HepG2 (cell line): ENCODE measurements around the gene LSM3. TPM values are rescaled to one million over a fixed set of nuclear protein-coding genes. Genes with fewer than 3 reads are reported as not detected.

Experiments used
- ATAC-seq: fragments of 200-7000 bp; cut with Tn5 transposase; 3 replicates; pipeline ENCODE4 v1.9.1; 2020; ENCODE audit warnings: mild to moderate bottlenecking, moderate library complexity
- BruUV-seq: library from RNA; stranded (reverse); fragments of 400-500 nt; replicated peaks from 2 replicates; lab custom pipeline; 2021; lab: Mats Ljungman, UMichigan
- CTCF ChIA-PET: fragments of 300-600 bp; formaldehyde crosslinking; extraction: SDS; loops from one replicate; lab custom pipeline; 2021; ENCODE audit warnings: low total read pairs, inconsistent platforms, low intra/inter-chr PET ratio; lab: Yijun Ruan, JAX
- POLR2A ChIA-PET: fragments of 350-600 bp; sonication (Branson Sonifier 250); formaldehyde crosslinking; loops from one replicate; lab custom pipeline; 2020; ENCODE audit warnings: antibody characterized with exemption, inconsistent platforms; lab: Yijun Ruan, JAX
- DNase-seq: peaks from one replicate; pipeline ENCODE4 v3.0.0-alpha.2; 2015; ENCODE audit warnings: low spot score
- FAIRE-seq: peaks from 3 replicates; lab custom pipeline; 2011; peaks lifted over from hg19 to GRCh38; lab: Jason Lieb, UNC
- H2AFZ ChIP-seq: one replicate; pipeline ENCODE4 v1.6.1; 2011; ENCODE audit warnings: low read length, inconsistent platforms
- H3K27ac ChIP-seq: fragments of 300-600 bp; 3 replicates; pipeline ENCODE4 v1.8.0; 2011; ENCODE audit warnings: mixed run types, mild to moderate bottlenecking, mixed read lengths, low read length, inconsistent platforms; ENCODE audit not compliant: insufficient read depth; ENCODE audit errors: extremely low read length
- H3K27me3 ChIP-seq, 2 experiments: fragments of 200-600 bp in 1 of 2; 2 replicates in 1 of 2; 3 replicates in 1 of 2; pipeline versions ENCODE4 v1.6.0 to v1.8.0; 2011; ENCODE audit warnings: low read length in 2 of 2, mild to moderate bottlenecking in 2 of 2, moderate library complexity in 2 of 2, inconsistent platforms in 1 of 2; ENCODE audit not compliant: insufficient read depth in 2 of 2, control insufficient read depth in 1 of 2
- H3K36me3 ChIP-seq, 2 experiments: fragments of 200-600 bp in 1 of 2; replicated peaks in 1 of 2; 2 replicates in 1 of 2; 3 replicates in 1 of 2; pipeline versions ENCODE4 v1.5.1 to v1.8.0; 2011; ENCODE audit warnings: low read length in 2 of 2, inconsistent platforms in 1 of 2; ENCODE audit not compliant: insufficient read depth in 2 of 2, control insufficient read depth in 1 of 2
- H3K4me1 ChIP-seq: 2 replicates; pipeline ENCODE4 v1.5.1; 2012; ENCODE audit warnings: low read length, inconsistent platforms; ENCODE audit not compliant: insufficient read depth
- H3K4me2 ChIP-seq: 2 replicates; pipeline ENCODE4 v1.6.0; 2011; ENCODE audit warnings: low read depth, low read length, inconsistent platforms
- H3K4me3 ChIP-seq, 3 experiments: fragments of 200-600 bp in 1 of 3; sonication (generic), shearing (Covaris generic) in 1 of 3; replicated peaks in 1 of 3; 2 replicates each; pipeline ENCODE4 v1.5.1; 2011 to 2016; ENCODE audit warnings: low read length in 3 of 3, inconsistent platforms in 2 of 3, low read depth in 2 of 3, mild to moderate bottlenecking in 2 of 3, control low read depth in 1 of 3, mixed read lengths in 1 of 3; ENCODE audit not compliant: insufficient read depth in 1 of 3
- H3K79me2 ChIP-seq: one replicate; pipeline ENCODE4 v1.6.1; 2011; ENCODE audit warnings: low read length, inconsistent platforms; ENCODE audit not compliant: insufficient read depth
- H3K9ac ChIP-seq: 2 replicates; pipeline ENCODE4 v1.6.0; 2011; ENCODE audit warnings: mild to moderate bottlenecking, low read depth, low read length, inconsistent platforms; ENCODE audit not compliant: insufficient read depth
- H3K9me3 ChIP-seq: 2 replicates; pipeline ENCODE4 v1.5.1; 2012; ENCODE audit warnings: mild to moderate bottlenecking, low read length
- H4K20me1 ChIP-seq: 2 replicates; pipeline ENCODE4 v1.6.0; 2011; ENCODE audit warnings: inconsistent platforms, mild to moderate bottlenecking, low read length, moderate library complexity; ENCODE audit not compliant: insufficient read depth
- ATF7 ChIP-seq, 2 experiments: fragments of 450-650 bp in 1 of 2; sonication (generic) in 1 of 2; formaldehyde crosslinking in 1 of 2; IDR thresholded peaks; 2 replicates each; pipeline versions ENCODE4 v1.4.0 to v1.6.1; 2016 to 2020; ENCODE audit warnings: antibody characterized with exemption in 1 of 2, mild to moderate bottlenecking in 1 of 2, missing genetic modification reagents in 1 of 2
- EP300 ChIP-seq, 3 experiments: sonication (generic) in 1 of 3; formaldehyde crosslinking in 1 of 3; IDR thresholded peaks; 2 replicates each; pipeline versions ENCODE4 v1.5.1 to v1.6.1; 2011 to 2020; ENCODE audit warnings: low read depth in 2 of 3, low read length in 2 of 3, borderline replicate concordance in 1 of 3, improper control_type of control experiment in 1 of 3, mild to moderate bottlenecking in 1 of 3, missing genetic modification reagents in 1 of 3, moderate library complexity in 1 of 3
- MZF1 ChIP-seq: sonication (generic); formaldehyde crosslinking; IDR thresholded peaks from 2 replicates; pipeline ENCODE4 v1.8.1; 2023; ENCODE audit warnings: mild to moderate bottlenecking, missing genetic modification reagents, borderline replicate concordance
- TARDBP ChIP-seq: sonication (generic); formaldehyde crosslinking; IDR thresholded peaks from 2 replicates; pipeline ENCODE4 v1.8.0; 2022; ENCODE audit warnings: mild to moderate bottlenecking, missing genetic modification reagents
- TOE1 ChIP-seq: sonication (generic); formaldehyde crosslinking; IDR thresholded peaks from 2 replicates; pipeline ENCODE4 v1.4.0; 2020; ENCODE audit warnings: mild to moderate bottlenecking, missing genetic modification reagents
- ZNF33A ChIP-seq: sonication (generic); formaldehyde crosslinking; IDR thresholded peaks from 2 replicates; pipeline ENCODE4 v1.5.1; 2020; ENCODE audit warnings: missing genetic modification reagents, mild to moderate bottlenecking, moderate library complexity, borderline replicate concordance
- WGBS: methylation state at CpG from one replicate; pipeline ENCODE4 v1.1.6; 2017; ENCODE audit warnings: low lambda C conversion rate; 5-methylcytosine and 5-hydroxymethylcytosine counted together
- in situ Hi-C: cut with HindIII; loops from 2 replicates; pipeline ENCODE4 v1.10.0; 2017; ENCODE audit warnings: low pct_unique_long_range_greater_than_20kb; ENCODE audit not compliant: extremely low pct_ligation_motif_present
- intact Hi-C: fragments of 100-400 bp; cut with micrococcal nuclease; formaldehyde crosslinking; loops from one replicate; pipeline ENCODE4 v1.10.0; 2022; ENCODE audit not compliant: unreplicated experiment
- polyA plus RNA-seq, 8 experiments: library from polyadenylated mRNA; depleted of rRNA in 3 of 8; stranded (reverse) in 7 of 8; unstranded in 1 of 8; fragments of >200 nt; fragmentation: Illumina TruSeq in 4 of 8; extraction: Trizol in 4 of 8; gene quantifications; 2 replicates each; pipeline versions ENCODE4 v1.2.1 to v1.2.3, GENCODE V29; 2011 to 2016; ENCODE audit warnings: low read depth in 4 of 8, missing spikeins in 1 of 8, mixed read lengths in 1 of 8; ENCODE audit not compliant: insufficient read depth in 1 of 8
- total RNA-seq, 5 experiments: library from RNA; depleted of rRNA; stranded (reverse); fragments of >200 nt; fragmentation: Illumina TruSeq; extraction: Trizol; gene quantifications; 2 replicates each; pipeline ENCODE4 v1.2.3, GENCODE V29; 2016; ENCODE audit warnings: low read depth in 1 of 5
- TF ChIP-seq, protein P1 (sequence below): sonication (generic); formaldehyde crosslinking; IDR thresholded peaks from 2 replicates; pipeline ENCODE4 v1.4.0; 2020; ENCODE audit warnings: missing genetic modification reagents, mild to moderate bottlenecking, borderline replicate concordance

LSM3 gene
- total and polyA plus RNA-seq, 2 of the 13 experiments (the other 11 are each of a cell fraction or from before 2014, with no cell fraction given) = 5.1 to 19.4 TPM

GRCh38 chr3:14174483-14174882 lies 4.1 kb upstream of the LSM3 start:
- Histone ChIP-seq H3K36me3 (peaks cover 12 to 38% of the 10 kb centered on the region in 2 experiments), H3K9me3 (no peaks in the 10 kb centered on the region), H4K20me1 (no peaks in the 10 kb centered on the region), H3K27me3 (no peaks in the 10 kb centered on the region; a peak in 1 of 5 replicates), H3K4me2 (no peak overlapping the region), H3K9ac (no peak overlapping the region), H3K4me1 (peaks cover 37% of the 10 kb centered on the region), H2AFZ (no peak overlapping the region), H3K4me3 (no peak overlapping the region), H3K27ac (no peak overlapping the region), H3K79me2 (peaks cover 46% of the 10 kb centered on the region)
- in situ Hi-C loops = no loop called here
- no peak for DNase-seq
- BruUV-seq = no TSS peak
- ATAC-seq = no peak
- CTCF ChIA-PET = no interaction called here
- peak; percentile 56 for TF ChIP-seq ATF7 (IDR thresholded peaks at IDR 0.05)
- TF ChIP-seq ATF7 (CRISPR knock-in tag; IDR thresholded peaks at IDR 0.05) = no peak
- no peak for TF ChIP-seq TOE1 (CRISPR knock-in tag)
- intact Hi-C loops = no loop called here
- FAIRE-seq = no peak
- 90% methylated on average over 2 of the region's 2 CpGs for whole genome bisulfite sequencing
- POLR2A ChIA-PET = no interaction called here

- ChIA-PET CTCF (no interaction called here), POLR2A (interaction anchor here (0.6 to 0.9 kb wide), 2 partner anchors 51 kb away, joined by 3 read pairs; partner anchors contain the start of genes CHCHD4 and TMEM43)
- no peak for FAIRE-seq
- H3K27me3 ChIP-seq = no peaks in the 10 kb centered on the region; a peak in 1 of 5 replicates
- WGBS = 86% methylated on average over 3 of the region's 3 CpGs
- peaks cover 54% of the 10 kb centered on the region for H3K79me2 ChIP-seq
- no peaks in the 10 kb centered on the region for H3K9me3 ChIP-seq
- no TSS peak for BruUV-seq
- in situ Hi-C loops = no loop called here
- no peak for DNase-seq
- H3K4me2 ChIP-seq = peak overlapping the region; percentile 9
- H3K9ac ChIP-seq = no peak overlapping the region
- no peak overlapping the region for H2AFZ ChIP-seq
- H3K4me3 ChIP-seq = no peak overlapping the region
- H3K27ac ChIP-seq = no peak overlapping the region
- intact Hi-C loops = loop anchor here (5.0 kb wide), 1 partner anchor 1208 kb away; no protein-coding TSS in a partner anchor
- H3K4me1 ChIP-seq = peaks cover 42% of the 10 kb centered on the region
- H4K20me1 ChIP-seq = no peaks in the 10 kb centered on the region
- H3K36me3 ChIP-seq = peaks cover 8 to 28% of the 10 kb centered on the region in 2 experiments
- no peak for ATAC-seq
- no peak for TF ChIP-seq MZF1 (CRISPR knock-in tag)
- no peak for TF ChIP-seq ZNF33A (CRISPR knock-in tag)
- no peak for TF ChIP-seq EP300 (IDR thresholded peaks at IDR 0.05; ENCODE audit: low read depth in 2 of 2, low read length in 2 of 2)
- no peak for TF ChIP-seq EP300 (CRISPR knock-in tag; IDR thresholded peaks at IDR 0.05; ENCODE audit: borderline replicate concordance)
- no peak for TF ChIP-seq TARDBP
- TF ChIP-seq, protein P1, sequence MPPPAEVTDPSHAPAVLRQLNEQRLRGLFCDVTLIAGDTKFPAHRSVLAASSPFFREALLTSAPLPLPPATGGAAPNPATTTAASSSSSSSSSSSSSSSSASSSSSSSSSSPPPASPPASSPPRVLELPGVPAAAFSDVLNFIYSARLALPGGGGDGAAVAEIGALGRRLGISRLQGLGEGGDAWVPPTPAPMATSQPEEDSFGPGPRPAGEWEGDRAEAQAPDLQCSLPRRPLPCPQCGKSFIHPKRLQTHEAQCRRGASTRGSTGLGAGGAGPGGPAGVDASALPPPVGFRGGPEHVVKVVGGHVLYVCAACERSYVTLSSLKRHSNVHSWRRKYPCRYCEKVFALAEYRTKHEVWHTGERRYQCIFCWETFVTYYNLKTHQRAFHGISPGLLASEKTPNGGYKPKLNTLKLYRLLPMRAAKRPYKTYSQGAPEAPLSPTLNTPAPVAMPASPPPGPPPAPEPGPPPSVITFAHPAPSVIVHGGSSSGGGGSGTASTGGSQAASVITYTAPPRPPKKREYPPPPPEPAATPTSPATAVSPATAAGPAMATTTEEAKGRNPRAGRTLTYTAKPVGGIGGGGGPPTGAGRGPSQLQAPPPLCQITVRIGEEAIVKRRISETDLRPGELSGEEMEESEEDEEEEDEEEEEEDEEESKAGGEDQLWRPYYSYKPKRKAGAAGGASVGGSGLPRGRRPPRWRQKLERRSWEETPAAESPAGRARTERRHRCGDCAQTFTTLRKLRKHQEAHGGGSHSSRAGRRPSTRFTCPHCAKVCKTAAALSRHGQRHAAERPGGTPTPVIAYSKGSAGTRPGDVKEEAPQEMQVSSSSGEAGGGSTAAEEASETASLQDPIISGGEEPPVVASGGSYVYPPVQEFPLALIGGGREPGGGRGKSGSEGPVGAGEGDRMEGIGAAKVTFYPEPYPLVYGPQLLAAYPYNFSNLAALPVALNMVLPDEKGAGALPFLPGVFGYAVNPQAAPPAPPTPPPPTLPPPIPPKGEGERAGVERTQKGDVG (CRISPR knock-in tag) = no peak
Measured at GRCh38 chr3:14175383-14176037, 3.1 kb upstream of the LSM3 start.
